GM21381 (cell line): ENCODE results near the gene RFC2.
A peak's percentile ranks its signal among the peaks of the same experiment; 100 is the strongest.
"Not testable (repeated sequence)": the region's sequence is repeated elsewhere in the genome, so short reads cannot be mapped to it uniquely, and the experiment has no call there.

ENCODE experiments used
- ATAC-seq: cut with Tn5 transposase; IDR thresholded peaks from one replicate; pipeline ENCODE4 v1.9.1; 2021; ENCODE audit warnings: mild to moderate bottlenecking, moderate library complexity; ENCODE audit not compliant: unreplicated experiment

The RFC2 gene

GRCh38 chr7:74283858-74284447 is 29.8 kb upstream of the RFC2 start:
- ATAC-seq, result no peak

GRCh38 chr7:74282748-74283459 is 28.7 kb upstream of the RFC2 start:
- no peak for ATAC-seq

GRCh38 chr7:74280985-74281384 is 26.8 kb upstream of the RFC2 start:
- no peak for ATAC-seq

- ATAC-seq, result no peak
Measured at GRCh38 chr7:74277636-74278035, 23.4 kb upstream of the RFC2 start.

- ATAC-seq, result no peak
Measured at GRCh38 chr7:74275401-74275881, 21.2 kb upstream of the RFC2 start.

- peak; percentile 66 for ATAC-seq
Measured at GRCh38 chr7:74272305-74273038, 18.3 kb upstream of the RFC2 start.

- ATAC-seq, result no peak
Measured at GRCh38 chr7:74271742-74272141, 17.5 kb upstream of the RFC2 start.

- peak; percentile 28 for ATAC-seq
Measured at GRCh38 chr7:74269757-74270277, 15.6 kb upstream of the RFC2 start.

- no peak for ATAC-seq
Measured at GRCh38 chr7:74267756-74268565, 13.8 kb upstream of the RFC2 start.

- ATAC-seq, result no peak
Measured at GRCh38 chr7:74266191-74266963, 12.2 kb upstream of the RFC2 start.

- ATAC-seq, result no peak
Measured at GRCh38 chr7:74263399-74264120, 9.4 kb upstream of the RFC2 start.

- ATAC-seq, result no peak
Measured at GRCh38 chr7:74262639-74263398, 8.6 kb upstream of the RFC2 start.

GRCh38 chr7:74258639-74259038 is 4.4 kb upstream of the RFC2 start:
- no peak for ATAC-seq

- no peak for ATAC-seq
Measured at GRCh38 chr7:74256491-74257408, 2.6 kb upstream of the RFC2 start.

GRCh38 chr7:74255461-74255860 is 1.3 kb upstream of the RFC2 start:
- ATAC-seq, result not testable (repeated sequence)

- ATAC-seq, result no peak
Measured at GRCh38 chr7:74254858-74255379, 720 bp upstream of the RFC2 start.

- peak; percentile 6 for ATAC-seq
Measured at GRCh38 chr7:74253835-74254128, 417 bp downstream of the RFC2 start.

GRCh38 chr7:74253331-74253730 is 868 bp downstream of the RFC2 start:
- no peak for ATAC-seq
